ENCODE results near the gene SKIC8.

SKIC8 gene

GRCh38 chr15:78299101-78299930 is at the start of gene SKIC8:
Gene SKIC8, minus strand, starts transcription at chr15:78299609. Its CDS starts 3,923 bp downstream, at chr15:78295686.
- peak; percentile 98 for DNase-seq

- DNase-seq: no peak
These were observed 48.5 kb upstream of the SKIC8 start for GRCh38 chr15:78347586-78348543.

GRCh38 chr15:78345396-78346125 is 46.2 kb upstream of the SKIC8 start:
- DNase-seq: peak; percentile 25

- peak; percentile 95 for DNase-seq
These were observed 44.1 kb upstream of the SKIC8 start for GRCh38 chr15:78343276-78344060.

GRCh38 chr15:78342021-78342420 is 42.6 kb upstream of the SKIC8 start:
- peak; percentile 73 for DNase-seq

- peak; percentile 73 for DNase-seq
These were observed 41.9 kb upstream of the SKIC8 start for GRCh38 chr15:78341057-78341987.

GRCh38 chr15:78340231-78341056 is 41.0 kb upstream of the SKIC8 start, which contains the start of gene CRABP1:
Gene CRABP1, plus strand, starts transcription at chr15:78340353. Its CDS starts 76 bp downstream, at chr15:78340429.
- DNase-seq: peak; percentile 88

- peak; percentile 69 for DNase-seq
These were observed 40.1 kb upstream of the SKIC8 start for GRCh38 chr15:78339559-78339958.

- peak; percentile 67 for DNase-seq
These were observed 39.4 kb upstream of the SKIC8 start for GRCh38 chr15:78338781-78339180.

GRCh38 chr15:78335985-78336384 is 36.6 kb upstream of the SKIC8 start:
- no peak for DNase-seq

- DNase-seq: no peak
These were observed 35.4 kb upstream of the SKIC8 start for GRCh38 chr15:78334845-78335244.

GRCh38 chr15:78329625-78330024 is 30.2 kb upstream of the SKIC8 start:
- peak; percentile 2 for DNase-seq

GRCh38 chr15:78327466-78327865 is 28.1 kb upstream of the SKIC8 start:
- no peak for DNase-seq

- DNase-seq: peak; percentile 68
These were observed 25.9 kb upstream of the SKIC8 start for GRCh38 chr15:78325092-78325843.

- DNase-seq: no peak
These were observed 24.7 kb upstream of the SKIC8 start for GRCh38 chr15:78324144-78324543.

GRCh38 chr15:78323693-78324092 is 24.3 kb upstream of the SKIC8 start:
- no peak for DNase-seq

- DNase-seq: peak; percentile 94
These were observed 23.5 kb upstream of the SKIC8 start for GRCh38 chr15:78322724-78323521.

- peak; percentile 86 for DNase-seq
These were observed 22.8 kb upstream of the SKIC8 start for GRCh38 chr15:78322243-78322642.

Data from eye (tissue), 1 donor.